KMS-11 (cell line): ENCODE results near the gene DNAJC13.

Source experiments
- H2AFZ ChIP-seq: fragments of 200-600 bp; sonication (generic); 2 replicates; pipeline ENCODE4 v1.6.1; 2016; ENCODE audit warnings: antibody characterized with exemption, mixed run types, low read depth
- H3K27ac ChIP-seq: fragments of 200-600 bp; sonication (generic); 2 replicates; pipeline ENCODE4 v1.6.1; 2016; ENCODE audit warnings: mild to moderate bottlenecking, mixed run types
- H3K27me3 ChIP-seq: fragments of 200-600 bp; sonication (generic); 2 replicates; pipeline ENCODE4 v1.6.1; 2017; ENCODE audit warnings: mild to moderate bottlenecking, low read depth, mixed run types, moderate library complexity; ENCODE audit not compliant: insufficient read depth
- H3K36me3 ChIP-seq: fragments of 200-600 bp; sonication (generic); 2 replicates; pipeline ENCODE4 v1.6.1; 2017; ENCODE audit warnings: mild to moderate bottlenecking, mixed run types; ENCODE audit not compliant: insufficient read depth
- H3K4me1 ChIP-seq: fragments of 200-600 bp; sonication (generic); 2 replicates; pipeline ENCODE4 v1.6.1; 2016; ENCODE audit warnings: mild to moderate bottlenecking, low read depth, mixed run types; ENCODE audit not compliant: poor library complexity, severe bottlenecking
- H3K4me2 ChIP-seq: fragments of 200-600 bp; sonication (generic); 2 replicates; pipeline ENCODE4 v1.7.0; 2016; ENCODE audit warnings: mild to moderate bottlenecking, mixed run types
- H3K4me3 ChIP-seq: fragments of 200-600 bp; sonication (generic); IDR thresholded peaks from 2 replicates; pipeline ENCODE4 v1.6.1; 2017; ENCODE audit warnings: low read depth, low read length, mixed read lengths; ENCODE audit not compliant: insufficient read depth
- H3K79me2 ChIP-seq: fragments of 200-600 bp; sonication (generic); 2 replicates; pipeline ENCODE4 v1.6.1; 2016; ENCODE audit warnings: low read depth, mixed run types; ENCODE audit not compliant: insufficient read depth
- H3K9ac ChIP-seq: fragments of 200-600 bp; sonication (generic); 2 replicates; pipeline ENCODE4 v1.6.1; 2016; ENCODE audit warnings: mild to moderate bottlenecking, mixed run types
- H4K20me1 ChIP-seq: fragments of 200-600 bp; sonication (generic); 2 replicates; pipeline ENCODE4 v1.6.1; 2016; ENCODE audit warnings: mild to moderate bottlenecking, mixed run types; ENCODE audit not compliant: insufficient read depth
- TF ChIP-seq, protein P1 (sequence below): fragments of 200-600 bp; sonication (generic); conservative IDR thresholded peaks from 2 replicates; pipeline ENCODE4 v1.6.1; 2017; ENCODE audit warnings: low read depth, mild to moderate bottlenecking, antibody characterized with exemption, low read length, moderate library complexity, mixed read lengths

DNAJC13 gene

DNA sequence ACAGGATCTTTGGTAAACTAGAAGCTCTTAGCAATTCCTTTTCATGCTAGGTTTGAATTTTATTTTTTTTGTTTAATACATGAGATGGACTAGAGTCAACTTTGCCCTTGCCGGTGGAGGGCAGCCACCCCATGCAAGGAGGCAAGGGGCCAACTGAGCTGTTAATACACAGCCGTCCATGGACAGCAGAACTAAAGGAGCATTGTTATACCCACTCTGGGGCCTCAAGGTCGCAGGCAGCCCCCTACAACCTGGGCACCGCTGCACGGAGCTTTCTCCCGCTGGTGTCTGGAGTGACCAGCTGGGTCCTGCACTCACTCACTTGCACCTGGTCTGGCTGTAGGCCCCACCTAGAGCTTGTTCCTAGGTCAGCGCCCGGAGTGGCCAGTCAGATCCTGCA lies 131.9 kb downstream of the DNAJC13 start:
- H3K4me3 ChIP-seq, result peak overlapping the region; percentile 42
- H3K79me2 ChIP-seq, result no peaks in the 10 kb centered on the region
- H3K27ac ChIP-seq, result peak overlapping the region; percentile 56; the same call in 1 of the 2 replicates

GRCh38 chr3:132549890-132550578 lies 132.7 kb downstream of the DNAJC13 start:
- TF ChIP-seq, protein P1, sequence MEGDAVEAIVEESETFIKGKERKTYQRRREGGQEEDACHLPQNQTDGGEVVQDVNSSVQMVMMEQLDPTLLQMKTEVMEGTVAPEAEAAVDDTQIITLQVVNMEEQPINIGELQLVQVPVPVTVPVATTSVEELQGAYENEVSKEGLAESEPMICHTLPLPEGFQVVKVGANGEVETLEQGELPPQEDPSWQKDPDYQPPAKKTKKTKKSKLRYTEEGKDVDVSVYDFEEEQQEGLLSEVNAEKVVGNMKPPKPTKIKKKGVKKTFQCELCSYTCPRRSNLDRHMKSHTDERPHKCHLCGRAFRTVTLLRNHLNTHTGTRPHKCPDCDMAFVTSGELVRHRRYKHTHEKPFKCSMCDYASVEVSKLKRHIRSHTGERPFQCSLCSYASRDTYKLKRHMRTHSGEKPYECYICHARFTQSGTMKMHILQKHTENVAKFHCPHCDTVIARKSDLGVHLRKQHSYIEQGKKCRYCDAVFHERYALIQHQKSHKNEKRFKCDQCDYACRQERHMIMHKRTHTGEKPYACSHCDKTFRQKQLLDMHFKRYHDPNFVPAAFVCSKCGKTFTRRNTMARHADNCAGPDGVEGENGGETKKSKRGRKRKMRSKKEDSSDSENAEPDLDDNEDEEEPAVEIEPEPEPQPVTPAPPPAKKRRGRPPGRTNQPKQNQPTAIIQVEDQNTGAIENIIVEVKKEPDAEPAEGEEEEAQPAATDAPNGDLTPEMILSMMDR, result no peak
- H2AFZ ChIP-seq, result peak overlapping the region; percentile 6; the same call in 1 of the 2 replicates
- no peak overlapping the region for H3K9ac ChIP-seq
- no peaks in the 10 kb centered on the region for H3K27me3 ChIP-seq
- peak overlapping the region; percentile 42 for H3K4me3 ChIP-seq
- no peaks in the 10 kb centered on the region for H3K79me2 ChIP-seq
- H3K27ac ChIP-seq, result peak overlapping the region; percentile 56
- H3K36me3 ChIP-seq, result no peaks in the 10 kb centered on the region
- H3K4me1 ChIP-seq, result peaks cover 40% of the 10 kb centered on the region
- H4K20me1 ChIP-seq, result no peaks in the 10 kb centered on the region
- peak overlapping the region; percentile 85 for H3K4me2 ChIP-seq

More for the DNA sequence above, 131.9 kb downstream of the DNAJC13 start:
- Histone ChIP-seq H3K4me2 (peak overlapping the region; percentile 85; the same call in 1 of the 2 replicates), H4K20me1 (no peaks in the 10 kb centered on the region), H3K36me3 (no peaks in the 10 kb centered on the region), H3K9ac (no peak overlapping the region), H3K27me3 (no peaks in the 10 kb centered on the region), H3K4me1 (peaks cover 41% of the 10 kb centered on the region), H2AFZ (peak overlapping the region; percentile 6; the same call in 1 of the 2 replicates)
- TF ChIP-seq, protein P1, result no peak

DNA sequence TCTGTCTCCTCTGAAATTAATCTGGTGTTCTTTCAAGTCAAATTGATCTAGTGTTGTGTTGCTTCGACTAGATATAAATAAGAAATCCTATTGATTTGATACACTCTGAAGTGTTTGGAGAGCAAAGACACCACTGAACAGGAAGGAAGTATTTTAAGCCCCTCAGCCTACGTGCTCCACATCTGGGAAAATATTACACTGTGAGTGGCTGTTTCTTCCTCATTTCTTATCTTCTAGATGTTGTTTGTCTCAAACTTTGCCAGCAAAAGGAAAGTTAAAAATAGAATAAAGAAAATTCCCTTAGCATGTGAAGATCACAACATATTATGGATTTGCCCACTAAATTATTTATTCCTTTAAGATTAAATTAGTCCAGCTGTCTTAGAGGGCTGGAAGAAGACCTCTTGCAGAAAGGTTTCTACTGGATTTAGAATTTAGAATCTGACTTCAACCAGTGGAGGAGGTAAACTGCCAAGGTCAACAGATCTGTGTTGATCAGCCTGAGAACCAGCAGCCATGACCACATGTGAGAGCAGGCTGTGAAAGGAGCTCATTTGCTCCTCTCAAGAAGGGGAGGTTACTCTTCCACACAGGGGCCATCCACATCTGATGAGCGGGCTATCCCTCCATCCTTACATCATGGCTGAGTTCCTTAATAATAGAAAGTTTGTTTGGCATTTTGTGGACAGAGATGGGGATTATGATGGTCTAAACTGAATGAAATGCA lies 133.4 kb downstream of the DNAJC13 start:
- Histone ChIP-seq H2AFZ (peak overlapping the region; percentile 6; the same call in 1 of the 2 replicates), H3K9ac (no peak overlapping the region), H3K4me2 (peak overlapping the region; percentile 85)

DNA sequence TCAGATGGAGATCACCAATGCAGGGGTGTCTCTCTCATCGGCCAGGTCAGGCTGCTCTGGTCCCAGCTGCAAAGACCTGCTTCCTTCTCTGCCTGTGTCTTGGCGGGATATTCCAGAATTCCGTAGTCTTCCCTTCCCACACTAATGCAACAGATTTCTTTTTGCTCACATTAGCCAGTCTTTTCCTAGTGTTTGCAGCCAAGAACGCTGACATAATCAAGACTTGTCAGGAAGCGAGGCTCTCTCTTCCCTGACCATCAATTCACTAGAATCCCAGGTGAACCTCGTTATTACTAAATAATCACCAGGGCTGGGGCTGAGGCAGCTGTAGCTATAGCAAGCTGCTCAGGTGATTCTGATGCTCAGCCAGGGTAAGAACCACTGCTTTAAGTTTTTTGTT lies 136.5 kb downstream of the DNAJC13 start:
- no peaks in the 10 kb centered on the region for H3K36me3 ChIP-seq
- H3K4me3 ChIP-seq, result no peak overlapping the region
- H4K20me1 ChIP-seq, result no peaks in the 10 kb centered on the region
- H3K79me2 ChIP-seq, result no peaks in the 10 kb centered on the region
- H3K4me2 ChIP-seq, result no peak overlapping the region
- H3K27me3 ChIP-seq, result no peaks in the 10 kb centered on the region
- no peak overlapping the region for H3K27ac ChIP-seq
- no peak overlapping the region for H2AFZ ChIP-seq
- TF ChIP-seq, protein P1, result no peak
- peaks cover 31% of the 10 kb centered on the region for H3K4me1 ChIP-seq
- H3K9ac ChIP-seq, result no peak overlapping the region

More for the DNA sequence above, 133.4 kb downstream of the DNAJC13 start:
- H3K4me3 ChIP-seq, result no peak overlapping the region
- no peaks in the 10 kb centered on the region for H3K79me2 ChIP-seq
- H3K27me3 ChIP-seq, result no peaks in the 10 kb centered on the region
- peak overlapping the region; percentile 56 for H3K27ac ChIP-seq
- H3K36me3 ChIP-seq, result no peaks in the 10 kb centered on the region
- H4K20me1 ChIP-seq, result no peaks in the 10 kb centered on the region
- H3K4me1 ChIP-seq, result peaks cover 40% of the 10 kb centered on the region
- TF ChIP-seq, protein P1, result no peak
